Right forelimb (tissue), 1 donor: ENCODE data around the gene CASP1.

Experiments used
- DNase-seq: peaks from one replicate; pipeline ENCODE4 v3.0.0-alpha.2; 2018

Gene CASP1

GRCh38 chr11:104979839-104980238 is 55.1 kb downstream of the CASP1 start:
- no peak for DNase-seq
